ENCODE data around the gene VOPP1.

The VOPP1 gene

DNA sequence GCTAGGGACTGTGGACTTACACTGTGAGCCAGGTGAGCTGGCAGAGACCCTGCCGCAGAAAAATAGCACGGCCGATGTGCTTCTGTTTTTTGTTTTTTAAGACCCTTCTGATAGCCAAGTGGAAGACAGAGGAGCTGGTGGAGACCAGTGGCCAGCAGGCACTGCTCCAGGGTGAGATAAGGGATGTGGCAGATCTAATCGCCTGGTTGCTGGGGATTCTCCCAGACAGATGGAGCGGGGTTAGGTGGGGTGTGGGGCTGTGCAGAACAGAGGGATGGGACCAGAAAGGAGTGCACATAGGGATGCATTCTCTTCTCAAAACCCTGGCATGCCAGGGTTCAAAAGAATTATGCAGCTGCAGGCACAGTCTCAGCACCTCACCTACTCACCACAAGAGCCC lies 82.2 kb downstream of the VOPP1 start:
- TF ChIP-seq, protein P1, sequence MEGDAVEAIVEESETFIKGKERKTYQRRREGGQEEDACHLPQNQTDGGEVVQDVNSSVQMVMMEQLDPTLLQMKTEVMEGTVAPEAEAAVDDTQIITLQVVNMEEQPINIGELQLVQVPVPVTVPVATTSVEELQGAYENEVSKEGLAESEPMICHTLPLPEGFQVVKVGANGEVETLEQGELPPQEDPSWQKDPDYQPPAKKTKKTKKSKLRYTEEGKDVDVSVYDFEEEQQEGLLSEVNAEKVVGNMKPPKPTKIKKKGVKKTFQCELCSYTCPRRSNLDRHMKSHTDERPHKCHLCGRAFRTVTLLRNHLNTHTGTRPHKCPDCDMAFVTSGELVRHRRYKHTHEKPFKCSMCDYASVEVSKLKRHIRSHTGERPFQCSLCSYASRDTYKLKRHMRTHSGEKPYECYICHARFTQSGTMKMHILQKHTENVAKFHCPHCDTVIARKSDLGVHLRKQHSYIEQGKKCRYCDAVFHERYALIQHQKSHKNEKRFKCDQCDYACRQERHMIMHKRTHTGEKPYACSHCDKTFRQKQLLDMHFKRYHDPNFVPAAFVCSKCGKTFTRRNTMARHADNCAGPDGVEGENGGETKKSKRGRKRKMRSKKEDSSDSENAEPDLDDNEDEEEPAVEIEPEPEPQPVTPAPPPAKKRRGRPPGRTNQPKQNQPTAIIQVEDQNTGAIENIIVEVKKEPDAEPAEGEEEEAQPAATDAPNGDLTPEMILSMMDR (IDR thresholded peaks at IDR 0.05; ENCODE audit: low read depth, low read length): no peak
- peak; percentile 69 for DNase-seq
- H3K27ac ChIP-seq: peak overlapping the region; percentile 32; the same call in 1 of the 2 replicates
- H3K4me3 ChIP-seq (ENCODE audit: low read depth, low read length): no peak overlapping the region
- H3K27me3 ChIP-seq (ENCODE audit: insufficient read depth, low read depth, severe bottlenecking): no peaks in the 10 kb centered on the region
- peaks cover 11% of the 10 kb centered on the region for H3K36me3 ChIP-seq
- H3K9me3 ChIP-seq (ENCODE audit: severe bottlenecking): no peaks in the 10 kb centered on the region

DNA sequence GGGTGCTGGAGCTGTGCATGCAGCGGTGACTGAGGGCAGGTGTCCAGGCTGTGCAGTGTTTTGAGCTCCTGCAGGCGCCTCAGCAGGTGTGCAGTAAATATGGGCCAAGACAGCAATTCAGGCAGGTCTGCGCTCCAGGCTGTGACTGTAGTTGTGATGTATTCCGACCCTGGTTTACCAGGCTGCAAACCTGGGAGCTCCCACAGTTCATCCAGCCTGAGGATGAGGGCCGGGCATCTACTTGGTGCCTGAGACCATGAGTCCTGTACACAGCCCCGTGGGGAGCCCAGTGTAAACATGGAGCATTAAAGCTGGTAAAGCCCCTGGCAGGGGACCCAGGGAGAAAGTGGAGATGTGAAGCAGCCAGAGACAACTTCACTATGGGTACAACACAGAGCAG lies 82.8 kb downstream of the VOPP1 start:
- Histone ChIP-seq H3K9me3 (ENCODE audit: severe bottlenecking) (no peaks in the 10 kb centered on the region), H3K36me3 (peaks cover 11% of the 10 kb centered on the region), H3K27me3 (ENCODE audit: insufficient read depth, low read depth, severe bottlenecking) (no peaks in the 10 kb centered on the region), H3K27ac (peak overlapping the region; percentile 32; the same call in 1 of the 2 replicates), H3K4me3 (ENCODE audit: low read depth, low read length) (no peak overlapping the region)
- DNase-seq: no peak
- TF ChIP-seq, protein P1 (IDR thresholded peaks at IDR 0.05; ENCODE audit: low read depth, low read length): no peak

DNA sequence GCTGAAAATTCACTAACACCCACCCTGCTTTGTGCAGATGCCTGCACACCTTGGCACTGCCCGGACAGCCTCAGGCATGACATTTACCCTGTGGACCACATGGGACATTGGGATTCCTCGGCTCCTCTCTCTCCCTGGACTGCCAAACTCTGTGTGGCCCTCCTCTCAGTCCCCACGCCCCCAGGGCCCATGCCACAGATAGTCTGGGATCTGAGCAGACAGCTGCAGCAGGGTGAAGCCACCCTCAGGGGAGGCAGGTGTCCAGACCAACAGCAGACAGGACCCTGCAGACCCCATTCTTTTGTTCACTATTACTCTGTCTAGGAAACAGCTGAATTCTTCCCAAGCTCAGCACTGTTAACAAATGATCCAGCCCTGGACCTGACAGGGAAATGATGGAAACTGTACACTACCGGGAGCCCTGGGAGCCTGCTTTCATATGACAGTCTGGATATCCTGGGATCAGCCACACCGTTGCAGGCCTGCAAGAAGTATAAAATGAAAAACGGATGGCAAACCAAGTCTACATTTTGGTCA lies 83.4 kb downstream of the VOPP1 start:
- H3K27ac ChIP-seq: no peak overlapping the region
- H3K4me3 ChIP-seq (ENCODE audit: low read depth, low read length): no peak overlapping the region
- H3K9me3 ChIP-seq (ENCODE audit: severe bottlenecking): no peaks in the 10 kb centered on the region
- H3K27me3 ChIP-seq (ENCODE audit: insufficient read depth, low read depth, severe bottlenecking): no peaks in the 10 kb centered on the region
- peaks cover 11% of the 10 kb centered on the region for H3K36me3 ChIP-seq
- no peak for DNase-seq
- TF ChIP-seq, protein P1 (IDR thresholded peaks at IDR 0.05; ENCODE audit: low read depth, low read length): no peak

DNA sequence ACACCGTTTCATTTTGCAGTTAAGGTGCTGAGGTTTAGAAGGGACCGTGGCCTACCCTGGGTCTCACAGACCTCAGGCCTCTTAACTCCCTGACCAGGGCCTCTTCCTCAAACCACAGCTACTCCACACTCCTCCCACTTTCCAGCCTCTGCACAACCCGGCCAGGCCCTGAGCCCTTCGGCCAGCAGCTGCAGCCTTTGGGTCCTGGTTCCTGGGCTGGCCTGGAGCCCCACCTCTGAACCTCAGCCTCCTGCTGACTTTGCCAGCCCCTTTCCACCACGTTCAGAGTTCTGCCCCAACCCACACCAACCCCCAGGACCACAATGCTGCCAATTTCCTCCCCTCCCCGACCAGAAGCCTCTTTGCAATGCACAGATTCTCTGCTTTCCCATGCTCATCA lies 84.1 kb downstream of the VOPP1 start:
- no peaks in the 10 kb centered on the region for H3K27me3 ChIP-seq (ENCODE audit: insufficient read depth, low read depth, severe bottlenecking)
- DNase-seq: no peak
- H3K4me3 ChIP-seq (ENCODE audit: low read depth, low read length): no peak overlapping the region
- H3K9me3 ChIP-seq (ENCODE audit: severe bottlenecking): no peaks in the 10 kb centered on the region
- TF ChIP-seq, protein P1 (IDR thresholded peaks at IDR 0.05; ENCODE audit: low read depth, low read length): no peak
- no peak overlapping the region for H3K27ac ChIP-seq
- H3K36me3 ChIP-seq: peaks cover 11% of the 10 kb centered on the region

DNA sequence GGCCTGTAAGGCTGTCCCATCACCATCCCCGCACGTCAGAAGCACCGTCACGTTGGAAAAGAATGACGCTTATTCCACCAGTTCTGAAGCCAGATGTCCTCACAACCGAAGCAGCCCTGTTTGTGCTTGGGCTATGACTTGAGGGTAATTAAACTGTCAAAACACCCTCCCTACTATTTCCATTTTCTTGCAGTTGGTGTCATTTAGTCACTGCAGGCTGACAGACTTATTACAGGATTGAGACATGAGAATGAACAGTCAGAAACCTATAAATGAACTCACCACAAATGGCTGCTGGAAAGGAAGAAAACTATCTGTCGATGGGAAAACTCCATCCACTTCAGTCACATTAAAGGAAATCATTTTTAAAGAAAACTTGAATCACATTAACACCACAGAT lies 85.3 kb downstream of the VOPP1 start:
- TF ChIP-seq, protein P1 (IDR thresholded peaks at IDR 0.05; ENCODE audit: low read depth, low read length): no peak

DNA sequence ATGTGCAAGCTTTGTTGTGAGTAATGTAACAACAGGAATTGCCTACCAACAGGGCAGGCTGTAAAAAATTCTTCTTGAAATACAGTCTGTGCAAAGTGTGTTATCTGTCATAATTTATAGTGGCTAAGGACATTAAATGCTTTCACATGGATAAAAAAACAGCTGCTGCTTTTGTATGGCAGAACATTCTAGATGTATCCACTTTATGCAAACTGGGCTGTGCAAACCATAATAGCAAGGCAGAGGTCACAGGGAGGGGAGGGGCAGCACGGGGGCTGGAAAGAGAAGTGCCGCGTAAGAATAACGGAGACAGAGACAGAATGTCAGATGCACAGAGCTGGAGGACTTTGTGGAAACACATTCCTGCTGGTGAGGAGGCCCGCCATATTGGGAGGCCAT lies 86.1 kb downstream of the VOPP1 start:
- no peak for DNase-seq
- peaks cover 7% of the 10 kb centered on the region for H3K36me3 ChIP-seq
- no peaks in the 10 kb centered on the region for H3K9me3 ChIP-seq (ENCODE audit: severe bottlenecking)
- no peak overlapping the region for H3K27ac ChIP-seq
- no peaks in the 10 kb centered on the region for H3K27me3 ChIP-seq (ENCODE audit: insufficient read depth, low read depth, severe bottlenecking)
- TF ChIP-seq, protein P1 (IDR thresholded peaks at IDR 0.05; ENCODE audit: low read depth, low read length): no peak
- H3K4me3 ChIP-seq (ENCODE audit: low read depth, low read length): no peak overlapping the region

More for the DNA sequence above, 85.3 kb downstream of the VOPP1 start:
- Histone ChIP-seq H3K27ac (no peak overlapping the region), H3K9me3 (ENCODE audit: severe bottlenecking) (no peaks in the 10 kb centered on the region), H3K27me3 (ENCODE audit: insufficient read depth, low read depth, severe bottlenecking) (no peaks in the 10 kb centered on the region), H3K4me3 (ENCODE audit: low read depth, low read length) (no peak overlapping the region), H3K36me3 (peaks cover 9% of the 10 kb centered on the region)
- DNase-seq: no peak
